DOHH2 (cell line): ENCODE measurements around the gene SNAI1.
A peak's percentile ranks its signal among the peaks of the same experiment; 100 is the strongest.

Experiments
- H3F3A ChIP-seq: fragments of 200-600 bp; sonication (generic), shearing (Covaris generic); 2 replicates; pipeline ENCODE4 v1.6.0; 2016; ENCODE audit warnings: antibody characterized with exemption, mild to moderate bottlenecking; ENCODE audit not compliant: control insufficient read depth, insufficient read depth
- H3K27ac ChIP-seq: fragments of 200-600 bp; sonication (generic); 2 replicates; pipeline ENCODE4 v1.5.1; 2014; ENCODE audit warnings: low read depth, mild to moderate bottlenecking, low read length, moderate library complexity
- H3K27me3 ChIP-seq: fragments of 200-600 bp; sonication (generic); 2 replicates; pipeline ENCODE4 v1.6.1; 2014; ENCODE audit warnings: mild to moderate bottlenecking, low read length, mixed read lengths; ENCODE audit not compliant: control insufficient read depth
- H3K36me3 ChIP-seq: fragments of 200-600 bp; sonication (generic); 2 replicates; pipeline ENCODE4 v1.6.1; 2014; ENCODE audit warnings: mild to moderate bottlenecking, low read length, moderate library complexity, mixed read lengths; ENCODE audit not compliant: control insufficient read depth
- H3K4me1 ChIP-seq: fragments of 200-600 bp; sonication (generic); 2 replicates; pipeline ENCODE4 v1.6.1; 2014; ENCODE audit warnings: mild to moderate bottlenecking, low read length, mixed read lengths; ENCODE audit not compliant: control insufficient read depth
- H3K4me2 ChIP-seq: fragments of 200-600 bp; sonication (generic); 2 replicates; pipeline ENCODE4 v1.6.0; 2014; ENCODE audit warnings: mild to moderate bottlenecking, low read length, moderate library complexity
- H3K4me3 ChIP-seq: fragments of 200-600 bp; sonication (generic); 2 replicates; pipeline ENCODE4 v1.5.1; 2014; ENCODE audit warnings: mild to moderate bottlenecking, low read length, mixed read lengths
- H3K79me2 ChIP-seq: fragments of 200-600 bp; sonication (generic); 2 replicates; pipeline ENCODE4 v1.6.1; 2014; ENCODE audit warnings: mild to moderate bottlenecking, low read length, mixed read lengths; ENCODE audit not compliant: control insufficient read depth
- H3K9me2 ChIP-seq: fragments of 200-600 bp; sonication (generic); replicated peaks from 2 replicates; pipeline ENCODE4 v1.6.1; 2014; ENCODE audit warnings: mild to moderate bottlenecking, low read length, mixed read lengths; ENCODE audit not compliant: control insufficient read depth
- H3K9me3 ChIP-seq: fragments of 200-600 bp; sonication (generic); 2 replicates; pipeline ENCODE4 v1.6.1; 2014; ENCODE audit warnings: antibody characterized with exemption, low read length, mixed read lengths; ENCODE audit not compliant: control insufficient read depth, insufficient read depth
- H4K20me1 ChIP-seq: fragments of 200-600 bp; sonication (generic); 2 replicates; pipeline ENCODE4 v1.6.0; 2014; ENCODE audit warnings: low read depth, mild to moderate bottlenecking, antibody characterized with exemption, low read length, moderate library complexity; ENCODE audit not compliant: control insufficient read depth, insufficient read depth
- CTCF ChIP-seq: fragments of 200-600 bp; sonication (generic); IDR thresholded peaks from one replicate; pipeline ENCODE4 v1.5.1; 2014; ENCODE audit warnings: antibody characterized with exemption, mild to moderate bottlenecking, low read depth, low read length; ENCODE audit not compliant: poor library complexity, severe bottlenecking
- EZH2phosphoT487 ChIP-seq: fragments of 200-600 bp; sonication (generic); IDR thresholded peaks from 2 replicates; pipeline ENCODE4 v1.6.1; 2017; ENCODE audit warnings: borderline replicate concordance, mild to moderate bottlenecking, antibody characterized with exemption, low read length, moderate library complexity, mixed read lengths

Gene SNAI1

GRCh38 chr20:49989234-49990065 is 6.7 kb downstream of the SNAI1 start:
- Histone ChIP-seq H3K9me2 (no peaks in the 10 kb centered on the region), H3K4me1 (peaks cover 9% of the 10 kb centered on the region), H4K20me1 (peaks cover 3% of the 10 kb centered on the region; the same call in 1 of the 2 replicates), H3K27me3 (no peaks in the 10 kb centered on the region), H3K27ac (no peak overlapping the region), H3K9me3 (no peaks in the 10 kb centered on the region), H3K4me3 (no peak overlapping the region), H3K79me2 (no peaks in the 10 kb centered on the region), H3F3A (no peaks in the 10 kb centered on the region), H3K36me3 (no peaks in the 10 kb centered on the region), H3K4me2 (no peak overlapping the region)
- TF ChIP-seq EZH2phosphoT487, result no peak
- no peak for TF ChIP-seq CTCF

GRCh38 chr20:49990271-49990720 is 7.5 kb downstream of the SNAI1 start:
- TF ChIP-seq CTCF, result no peak
- TF ChIP-seq EZH2phosphoT487, result no peak
- Histone ChIP-seq H4K20me1 (no peaks in the 10 kb centered on the region), H3K79me2 (no peaks in the 10 kb centered on the region), H3K27ac (no peak overlapping the region), H3K36me3 (no peaks in the 10 kb centered on the region), H3F3A (no peaks in the 10 kb centered on the region), H3K9me3 (no peaks in the 10 kb centered on the region), H3K4me1 (peaks cover 9% of the 10 kb centered on the region), H3K4me3 (no peak overlapping the region), H3K4me2 (no peak overlapping the region), H3K27me3 (no peaks in the 10 kb centered on the region), H3K9me2 (no peaks in the 10 kb centered on the region)

GRCh38 chr20:49993301-49993751 is 10.5 kb downstream of the SNAI1 start:
- Histone ChIP-seq H3K4me3 (no peak overlapping the region), H3K27ac (no peak overlapping the region), H3K36me3 (no peaks in the 10 kb centered on the region), H3K9me2 (no peaks in the 10 kb centered on the region), H4K20me1 (no peaks in the 10 kb centered on the region), H3K79me2 (no peaks in the 10 kb centered on the region), H3K4me1 (peaks cover 9% of the 10 kb centered on the region), H3K9me3 (no peaks in the 10 kb centered on the region), H3K27me3 (no peaks in the 10 kb centered on the region), H3F3A (no peaks in the 10 kb centered on the region), H3K4me2 (peak overlapping the region; percentile 10; the same call in 1 of the 2 replicates)
- no peak for TF ChIP-seq EZH2phosphoT487
- no peak for TF ChIP-seq CTCF
